SK-N-SH (cell line): Measurements from ENCODE around the gene BTBD2. TPM values are rescaled to one million over a fixed set of nuclear protein-coding genes. Genes with fewer than 3 reads are reported as not detected.

Experiments
- CTCF ChIA-PET: fragments of 300-600, 350-600 bp; formaldehyde crosslinking; extraction: SDS; loops from one replicate; lab custom pipeline; 2021; lab: Yijun Ruan, JAX
- POLR2A ChIA-PET: fragments of 350-600 bp; sonication (Branson Sonifier 250); formaldehyde crosslinking; extraction: SDS; loops from one replicate; lab custom pipeline; 2020; ENCODE audit warnings: antibody characterized with exemption, inconsistent platforms; lab: Yijun Ruan, JAX
- DNase-seq: peaks from one replicate; pipeline ENCODE4 v3.0.0; 2012
- H2AFZ ChIP-seq: fragments of 200-600 bp; sonication (generic); 2 replicates; pipeline ENCODE4 v1.8.1; 2016; ENCODE audit warnings: antibody characterized with exemption, mild to moderate bottlenecking, low read depth
- H3F3A ChIP-seq: fragments of 200-600 bp; sonication (generic); replicated peaks from 2 replicates; pipeline ENCODE3; 2016; ENCODE audit warnings: antibody characterized with exemption, mild to moderate bottlenecking; ENCODE audit not compliant: insufficient read depth
- H3K27ac ChIP-seq, 2 experiments: fragments of 200-500 bp in 1 of 2; fragments of 200-600 bp in 1 of 2; sonication (Bioruptor generic) in 1 of 2; sonication (generic), shearing (Covaris generic) in 1 of 2; 2 replicates each; pipeline versions ENCODE4 v1.5.1 to v1.6.1; 2014 to 2016; ENCODE audit warnings: low read depth in 2 of 2, inconsistent platforms in 1 of 2, low read length in 1 of 2, mild to moderate bottlenecking in 1 of 2, mixed read lengths in 1 of 2
- H3K27me3 ChIP-seq: fragments of 200-600 bp; sonication (generic), shearing (Covaris generic); 2 replicates; pipeline ENCODE4 v1.6.1; 2016; ENCODE audit warnings: mixed run types; ENCODE audit not compliant: insufficient read depth
- H3K36me3 ChIP-seq, 2 experiments: fragments of 200-500 bp in 1 of 2; fragments of 200-600 bp in 1 of 2; sonication (Bioruptor generic) in 1 of 2; sonication (generic) in 1 of 2; replicated peaks in 1 of 2; 2 replicates each; pipeline versions ENCODE3 to v1.5.1; 2014 to 2016; ENCODE audit warnings: low read length in 1 of 2, mild to moderate bottlenecking in 1 of 2; ENCODE audit not compliant: insufficient read depth in 2 of 2, control insufficient read depth in 1 of 2
- H3K4me1 ChIP-seq, 2 experiments: fragments of 200-500 bp in 1 of 2; fragments of 200-600 bp in 1 of 2; sonication (Bioruptor generic) in 1 of 2; sonication (generic), shearing (Covaris generic) in 1 of 2; 2 replicates each; pipeline versions ENCODE4 v1.5.1 to v1.6.1; 2014 to 2016; ENCODE audit warnings: low read depth in 1 of 2, low read length in 1 of 2, mixed run types in 1 of 2; ENCODE audit not compliant: insufficient read depth in 2 of 2, control insufficient read depth in 1 of 2
- H3K4me2 ChIP-seq: fragments of 200-600 bp; sonication (generic), shearing (Covaris generic); 2 replicates; pipeline ENCODE4 v1.6.1; 2017; ENCODE audit warnings: mixed run types
- H3K4me3 ChIP-seq, 2 experiments: fragments of 200-500 bp in 1 of 2; fragments of 200-600 bp in 1 of 2; sonication (Bioruptor generic) in 1 of 2; sonication (generic), shearing (Covaris generic) in 1 of 2; 2 replicates each; pipeline versions ENCODE4 v1.5.1 to v1.8.1; 2014 to 2016; ENCODE audit warnings: low read depth in 2 of 2, inconsistent platforms in 1 of 2, low read length in 1 of 2, mild to moderate bottlenecking in 1 of 2, mixed read lengths in 1 of 2, moderate library complexity in 1 of 2
- H3K79me2 ChIP-seq: fragments of 200-600 bp; sonication (generic); 2 replicates; pipeline ENCODE4 v1.8.1; 2017; ENCODE audit warnings: mild to moderate bottlenecking; ENCODE audit not compliant: insufficient read depth
- H3K9ac ChIP-seq: fragments of 200-600 bp; sonication (generic); 2 replicates; pipeline ENCODE4 v1.6.1; 2017; ENCODE audit warnings: mixed run types
- H3K9me2 ChIP-seq: fragments of 200-600 bp; sonication (generic); 2 replicates; pipeline ENCODE4 v1.6.1; 2017; ENCODE audit warnings: mixed run types
- H3K9me3 ChIP-seq: fragments of 200-600 bp; sonication (generic); 2 replicates; pipeline ENCODE4 v1.6.1; 2017; ENCODE audit warnings: mixed run types, mild to moderate bottlenecking, moderate library complexity
- H4K20me1 ChIP-seq: fragments of 200-600 bp; sonication (generic); 2 replicates; pipeline ENCODE4 v1.6.1; 2017; ENCODE audit warnings: mild to moderate bottlenecking, mixed run types; ENCODE audit not compliant: insufficient read depth
- CHD2 ChIP-seq: fragments of 150-350 bp; IDR thresholded peaks from 2 replicates; pipeline ENCODE4 v1.6.1; 2018; ENCODE audit warnings: low read length; ENCODE audit not compliant: partially characterized antibody
- FOXM1 ChIP-seq: IDR thresholded peaks from 2 replicates; pipeline ENCODE4 v1.4.0; 2012; ENCODE audit warnings: low read depth, mild to moderate bottlenecking
- GATA2 ChIP-seq: sonication (generic); formaldehyde crosslinking; IDR thresholded peaks from 2 replicates; pipeline ENCODE4 v1.5.0; 2020; ENCODE audit warnings: mild to moderate bottlenecking, missing genetic modification reagents
- JUND ChIP-seq: IDR thresholded peaks from 2 replicates; pipeline ENCODE4 v1.4.0; 2012
- NFIC ChIP-seq: IDR thresholded peaks from 2 replicates; pipeline ENCODE4 v1.4.0; 2012; ENCODE audit warnings: borderline replicate concordance
- NRF1 ChIP-seq: IDR thresholded peaks from 2 replicates; pipeline ENCODE4 v1.6.1; 2012; ENCODE audit warnings: low read depth, mild to moderate bottlenecking, low read length
- POLR2AphosphoS5 ChIP-seq: IDR thresholded peaks from 2 replicates; pipeline ENCODE4 v1.6.1; 2012; ENCODE audit warnings: low read depth, low read length
- RAD21 ChIP-seq: IDR thresholded peaks from 2 replicates; pipeline ENCODE4 v1.6.1; 2012; ENCODE audit warnings: mild to moderate bottlenecking, low read length
- RFX5 ChIP-seq: IDR thresholded peaks from 2 replicates; pipeline ENCODE4 v1.6.1; 2012; ENCODE audit warnings: mild to moderate bottlenecking, improper control_type of control experiment, low read length
- SIN3A ChIP-seq: IDR thresholded peaks from 2 replicates; pipeline ENCODE4 v1.6.1; 2012; ENCODE audit warnings: low read depth, mild to moderate bottlenecking, low read length, moderate library complexity, borderline replicate concordance
- SMC3 ChIP-seq: IDR thresholded peaks from 2 replicates; pipeline ENCODE4 v1.6.1; 2012; ENCODE audit warnings: low read depth, low read length, improper control_type of control experiment
- TCF12 ChIP-seq: IDR thresholded peaks from 2 replicates; pipeline ENCODE4 v1.4.0; 2012
- TEAD4 ChIP-seq: IDR thresholded peaks from 2 replicates; pipeline ENCODE4 v1.4.0; 2012; ENCODE audit warnings: mild to moderate bottlenecking, borderline replicate concordance; ENCODE audit not compliant: insufficient read depth
- YY1 ChIP-seq: IDR thresholded peaks from 2 replicates; pipeline ENCODE4 v1.4.0; 2012; ENCODE audit warnings: low read depth, mild to moderate bottlenecking
- WGBS: methylation state at CpG from one replicate; pipeline ENCODE4 v1.1.6; 2017; ENCODE audit warnings: low lambda C conversion rate; 5-methylcytosine and 5-hydroxymethylcytosine counted together
- polyA plus RNA-seq, 3 experiments: library from polyadenylated mRNA; depleted of rRNA; stranded (reverse); fragments of >200 nt; gene quantifications; 2 replicates each; pipeline ENCODE4 v1.2.3, GENCODE V29; 2012
- TF ChIP-seq, protein P1 (sequence below): IDR thresholded peaks from 2 replicates; pipeline ENCODE4 v1.4.0; 2012; ENCODE audit warnings: low read depth
- TF ChIP-seq, protein P2 (sequence below): fragments of 150-350 bp; IDR thresholded peaks from 2 replicates; pipeline ENCODE4 v1.6.1; 2016; ENCODE audit warnings: mild to moderate bottlenecking, low read depth, low read length
- TF ChIP-seq, protein P3 (sequence below): IDR thresholded peaks from 2 replicates; pipeline ENCODE4; 2012
- TF ChIP-seq, protein P4 (sequence below): fragments of 200-600 bp; sonication (generic); IDR thresholded peaks from 2 replicates; pipeline ENCODE4 v1.6.1; 2017; ENCODE audit warnings: antibody characterized with exemption, mild to moderate bottlenecking, moderate library complexity
- TF ChIP-seq, protein P5 (sequence below): IDR thresholded peaks from 2 replicates; pipeline ENCODE4 v1.4.0; 2012; ENCODE audit warnings: low read depth, borderline replicate concordance

The BTBD2 gene
- polyA plus RNA-seq, 1 of the 3 experiments (the other 2 are of a cell fraction), result 66.8 TPM

DNA sequence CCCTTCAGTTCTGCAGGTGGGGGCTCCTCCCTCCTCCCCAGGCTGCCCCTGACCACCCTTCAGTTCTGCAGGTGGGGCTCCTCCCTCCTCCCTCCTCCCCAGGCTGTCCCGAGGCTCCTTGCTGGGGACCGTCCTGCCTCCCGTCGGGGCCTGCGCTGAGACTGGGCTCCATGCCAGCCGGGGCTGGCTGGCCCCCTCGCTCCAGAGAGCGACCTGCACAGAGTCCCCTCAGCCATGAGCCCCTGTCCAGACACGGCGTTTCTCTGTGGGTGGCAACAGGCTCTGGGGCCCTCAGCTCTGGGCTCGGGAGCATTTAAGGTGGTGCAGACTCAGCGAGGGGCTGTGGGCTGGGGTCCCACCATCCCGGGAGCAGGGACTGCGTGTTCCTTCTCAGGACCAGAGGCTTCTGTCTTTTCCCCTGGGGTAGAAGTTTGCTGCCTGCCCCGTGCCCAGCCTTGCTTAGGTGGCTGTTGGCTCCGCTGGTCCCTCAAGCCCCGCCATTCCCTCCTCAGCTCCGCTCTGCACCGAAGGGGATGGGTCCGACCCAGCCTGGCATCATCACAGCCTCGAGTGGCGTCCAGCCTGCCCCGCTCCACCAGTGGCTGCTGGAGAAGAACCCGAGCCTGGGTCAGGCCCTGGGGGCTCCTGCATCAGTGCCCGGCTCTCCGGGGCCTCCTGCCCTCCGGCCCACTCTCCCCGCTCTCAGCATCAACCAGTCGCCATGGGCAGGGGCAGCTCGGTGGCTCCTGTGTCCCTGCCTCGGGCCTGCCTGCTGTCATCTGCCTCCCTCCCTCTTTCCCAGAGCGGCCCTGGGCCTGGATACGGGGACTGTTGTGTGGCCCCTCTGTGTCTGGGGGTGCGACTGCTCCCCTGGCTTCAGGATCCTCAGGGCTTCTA, 47.0 kb downstream of the BTBD2 start:
- no peaks in the 10 kb centered on the region for H3F3A ChIP-seq
- ChIA-PET CTCF (interaction anchor here (2.6 kb wide), 1 partner anchor 22 kb away, joined by 7 read pairs; no protein-coding TSS in a partner anchor), POLR2A (no interaction called here)
- no peaks in the 10 kb centered on the region for H3K9me2 ChIP-seq
- peak; percentile 86 for DNase-seq
- no peak overlapping the region for H2AFZ ChIP-seq
- peaks cover 42% of the 10 kb centered on the region; the same call in 1 of the 2 replicates for H3K79me2 ChIP-seq
- no peak overlapping the region for H3K9ac ChIP-seq
- H3K9me3 ChIP-seq, result no peaks in the 10 kb centered on the region
- H3K36me3 ChIP-seq, result peaks cover 5 to 13% of the 10 kb centered on the region in 2 experiments
- H3K27me3 ChIP-seq, result no peaks in the 10 kb centered on the region
- H3K4me2 ChIP-seq, result no peak overlapping the region
- TF ChIP-seq, protein P1, sequence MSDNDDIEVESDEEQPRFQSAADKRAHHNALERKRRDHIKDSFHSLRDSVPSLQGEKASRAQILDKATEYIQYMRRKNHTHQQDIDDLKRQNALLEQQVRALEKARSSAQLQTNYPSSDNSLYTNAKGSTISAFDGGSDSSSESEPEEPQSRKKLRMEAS, result no peak
- TF ChIP-seq JUND, result no peak
- WGBS, result 50% methylated on average over 6 of the region's 34 CpGs
- H4K20me1 ChIP-seq, result peaks cover 28% of the 10 kb centered on the region
- no peak overlapping the region for H3K27ac ChIP-seq
- no peak overlapping the region for H3K4me3 ChIP-seq
- H3K4me1 ChIP-seq, result no peaks in the 10 kb centered on the region; a peak in 1 of 4 replicates

DNA sequence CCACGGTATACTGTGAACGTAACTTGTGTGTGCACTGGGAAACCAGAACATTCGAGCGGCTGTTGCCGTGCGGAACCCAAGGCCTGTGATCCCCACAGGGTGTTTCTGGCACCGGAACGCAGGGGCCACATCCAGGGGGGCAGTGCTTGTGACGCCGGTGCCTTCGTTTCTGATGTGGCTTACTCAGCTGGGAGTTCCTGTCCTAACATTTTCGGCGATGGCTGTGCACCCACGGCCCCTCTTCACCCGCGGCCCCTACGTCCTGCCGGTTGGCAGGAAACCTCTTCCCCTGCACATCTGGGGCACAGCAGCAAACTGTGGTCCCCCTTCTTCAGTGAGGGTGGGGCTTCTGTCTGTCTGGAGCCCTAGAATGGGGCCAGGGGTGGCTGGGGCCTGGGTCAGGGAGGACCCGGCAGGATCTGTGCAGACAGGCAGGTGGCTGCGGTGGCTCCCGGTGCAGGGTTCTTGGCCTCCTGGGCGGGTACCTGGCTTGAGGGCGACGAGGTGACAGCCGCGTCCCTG, 48.4 kb downstream of the BTBD2 start:
- Histone ChIP-seq H3K79me2 (peaks cover 42% of the 10 kb centered on the region; the same call in 1 of the 2 replicates), H3K4me3 (no peak overlapping the region), H3K36me3 (peaks cover 5 to 13% of the 10 kb centered on the region in 2 experiments), H3F3A (no peaks in the 10 kb centered on the region), H3K27me3 (no peaks in the 10 kb centered on the region), H3K9ac (no peak overlapping the region), H3K9me3 (no peaks in the 10 kb centered on the region), H3K27ac (no peak overlapping the region), H4K20me1 (peaks cover 17% of the 10 kb centered on the region), H2AFZ (no peak overlapping the region), H3K9me2 (no peaks in the 10 kb centered on the region), H3K4me1 (no peaks in the 10 kb centered on the region; a peak in 1 of 4 replicates), H3K4me2 (no peak overlapping the region)
- WGBS, result 92% methylated on average over 16 of the region's 26 CpGs
- DNase-seq, result no peak
- ChIA-PET POLR2A (no interaction called here), CTCF (interaction anchor here (0.7 kb wide), 1 partner anchor 21 kb away, joined by 5 read pairs; no protein-coding TSS in a partner anchor)
- TF ChIP-seq, protein P2, sequence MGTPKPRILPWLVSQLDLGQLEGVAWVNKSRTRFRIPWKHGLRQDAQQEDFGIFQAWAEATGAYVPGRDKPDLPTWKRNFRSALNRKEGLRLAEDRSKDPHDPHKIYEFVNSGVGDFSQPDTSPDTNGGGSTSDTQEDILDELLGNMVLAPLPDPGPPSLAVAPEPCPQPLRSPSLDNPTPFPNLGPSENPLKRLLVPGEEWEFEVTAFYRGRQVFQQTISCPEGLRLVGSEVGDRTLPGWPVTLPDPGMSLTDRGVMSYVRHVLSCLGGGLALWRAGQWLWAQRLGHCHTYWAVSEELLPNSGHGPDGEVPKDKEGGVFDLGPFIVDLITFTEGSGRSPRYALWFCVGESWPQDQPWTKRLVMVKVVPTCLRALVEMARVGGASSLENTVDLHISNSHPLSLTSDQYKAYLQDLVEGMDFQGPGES, result no peak
- TF ChIP-seq TEAD4, result no peak
- TF ChIP-seq, protein P3, sequence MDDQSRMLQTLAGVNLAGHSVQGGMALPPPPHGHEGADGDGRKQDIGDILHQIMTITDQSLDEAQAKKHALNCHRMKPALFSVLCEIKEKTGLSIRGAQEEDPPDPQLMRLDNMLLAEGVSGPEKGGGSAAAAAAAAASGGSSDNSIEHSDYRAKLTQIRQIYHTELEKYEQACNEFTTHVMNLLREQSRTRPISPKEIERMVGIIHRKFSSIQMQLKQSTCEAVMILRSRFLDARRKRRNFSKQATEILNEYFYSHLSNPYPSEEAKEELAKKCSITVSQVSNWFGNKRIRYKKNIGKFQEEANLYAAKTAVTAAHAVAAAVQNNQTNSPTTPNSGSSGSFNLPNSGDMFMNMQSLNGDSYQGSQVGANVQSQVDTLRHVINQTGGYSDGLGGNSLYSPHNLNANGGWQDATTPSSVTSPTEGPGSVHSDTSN, result no peak
- no peak for TF ChIP-seq YY1
- TF ChIP-seq NFIC, result no peak
- no peak for TF ChIP-seq SIN3A
- no peak for TF ChIP-seq SMC3
- TF ChIP-seq NRF1, result no peak
- TF ChIP-seq RAD21, result no peak
- TF ChIP-seq, protein P4, sequence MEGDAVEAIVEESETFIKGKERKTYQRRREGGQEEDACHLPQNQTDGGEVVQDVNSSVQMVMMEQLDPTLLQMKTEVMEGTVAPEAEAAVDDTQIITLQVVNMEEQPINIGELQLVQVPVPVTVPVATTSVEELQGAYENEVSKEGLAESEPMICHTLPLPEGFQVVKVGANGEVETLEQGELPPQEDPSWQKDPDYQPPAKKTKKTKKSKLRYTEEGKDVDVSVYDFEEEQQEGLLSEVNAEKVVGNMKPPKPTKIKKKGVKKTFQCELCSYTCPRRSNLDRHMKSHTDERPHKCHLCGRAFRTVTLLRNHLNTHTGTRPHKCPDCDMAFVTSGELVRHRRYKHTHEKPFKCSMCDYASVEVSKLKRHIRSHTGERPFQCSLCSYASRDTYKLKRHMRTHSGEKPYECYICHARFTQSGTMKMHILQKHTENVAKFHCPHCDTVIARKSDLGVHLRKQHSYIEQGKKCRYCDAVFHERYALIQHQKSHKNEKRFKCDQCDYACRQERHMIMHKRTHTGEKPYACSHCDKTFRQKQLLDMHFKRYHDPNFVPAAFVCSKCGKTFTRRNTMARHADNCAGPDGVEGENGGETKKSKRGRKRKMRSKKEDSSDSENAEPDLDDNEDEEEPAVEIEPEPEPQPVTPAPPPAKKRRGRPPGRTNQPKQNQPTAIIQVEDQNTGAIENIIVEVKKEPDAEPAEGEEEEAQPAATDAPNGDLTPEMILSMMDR, result no peak
- no peak for TF ChIP-seq POLR2AphosphoS5
- no peak for TF ChIP-seq GATA2 (CRISPR knock-in tag)
- TF ChIP-seq CHD2, result no peak
- no peak for TF ChIP-seq FOXM1
- TF ChIP-seq RFX5, result no peak
- TF ChIP-seq TCF12, result no peak
- TF ChIP-seq, protein P5, sequence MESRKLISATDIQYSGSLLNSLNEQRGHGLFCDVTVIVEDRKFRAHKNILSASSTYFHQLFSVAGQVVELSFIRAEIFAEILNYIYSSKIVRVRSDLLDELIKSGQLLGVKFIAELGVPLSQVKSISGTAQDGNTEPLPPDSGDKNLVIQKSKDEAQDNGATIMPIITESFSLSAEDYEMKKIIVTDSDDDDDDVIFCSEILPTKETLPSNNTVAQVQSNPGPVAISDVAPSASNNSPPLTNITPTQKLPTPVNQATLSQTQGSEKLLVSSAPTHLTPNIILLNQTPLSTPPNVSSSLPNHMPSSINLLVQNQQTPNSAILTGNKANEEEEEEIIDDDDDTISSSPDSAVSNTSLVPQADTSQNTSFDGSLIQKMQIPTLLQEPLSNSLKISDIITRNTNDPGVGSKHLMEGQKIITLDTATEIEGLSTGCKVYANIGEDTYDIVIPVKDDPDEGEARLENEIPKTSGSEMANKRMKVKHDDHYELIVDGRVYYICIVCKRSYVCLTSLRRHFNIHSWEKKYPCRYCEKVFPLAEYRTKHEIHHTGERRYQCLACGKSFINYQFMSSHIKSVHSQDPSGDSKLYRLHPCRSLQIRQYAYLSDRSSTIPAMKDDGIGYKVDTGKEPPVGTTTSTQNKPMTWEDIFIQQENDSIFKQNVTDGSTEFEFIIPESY, result no peak
